IMR-90 (cell line): Measurements from ENCODE around the gene ALKBH3. TPM values are rescaled to one million over a fixed set of nuclear protein-coding genes. Genes with fewer than 3 reads are reported as not detected.
A peak's percentile ranks its signal among the peaks of the same experiment; 100 is the strongest.

Experiments
- ATAC-seq: fragments of 200-7000 bp; cut with Tn5 transposase; 2 replicates; pipeline ENCODE4 v1.9.1; 2020; ENCODE audit warnings: low read depth, mild to moderate bottlenecking, moderate library complexity
- BruUV-seq: library from RNA; stranded (reverse); fragments of 400-500 nt; replicated peaks from 2 replicates; lab custom pipeline; 2021; lab: Mats Ljungman, UMichigan
- CTCF ChIA-PET: fragments of 300-600 bp; formaldehyde crosslinking; extraction: SDS; loops from one replicate; lab custom pipeline; 2021; ENCODE audit warnings: antibody characterized with exemption; lab: Yijun Ruan, JAX
- POLR2A ChIA-PET: fragments of 300-600 bp; sonication (Branson Sonifier 250); formaldehyde crosslinking; loops from one replicate; lab custom pipeline; 2022; ENCODE audit warnings: antibody characterized with exemption; ENCODE audit not compliant: unreplicated experiment; lab: Charles Lee
- DNase-seq: peaks from one replicate; pipeline ENCODE4 v3.0.0; 2013
- H2AFZ ChIP-seq: replicated peaks from 2 replicates; pipeline ENCODE3; 2013; ENCODE audit warnings: low read length, mild to moderate bottlenecking; ENCODE audit not compliant: poor library complexity
- H2AK5ac ChIP-seq: 2 replicates; pipeline ENCODE4 v1.6.1; 2013; ENCODE audit warnings: low read depth, low read length, inconsistent platforms
- H2AK9ac ChIP-seq: replicated peaks from 2 replicates; pipeline ENCODE3; 2013; ENCODE audit warnings: mild to moderate bottlenecking, low read depth, low read length, moderate library complexity; ENCODE audit not compliant: poor library complexity
- H2BK120ac ChIP-seq: 2 replicates; pipeline ENCODE4 v1.6.1; 2013; ENCODE audit warnings: low read depth, low read length, inconsistent platforms
- H2BK15ac ChIP-seq: 3 replicates; pipeline ENCODE4 v1.6.1; 2013; ENCODE audit warnings: low read depth, low read length, inconsistent platforms
- H2BK20ac ChIP-seq: 2 replicates; pipeline ENCODE4 v1.6.1; 2013; ENCODE audit warnings: low read depth, mild to moderate bottlenecking, inconsistent platforms, low read length, moderate library complexity
- H2BK5ac ChIP-seq: 2 replicates; pipeline ENCODE4 v1.6.1; 2013; ENCODE audit warnings: mild to moderate bottlenecking, low read depth, low read length, inconsistent platforms; ENCODE audit not compliant: poor library complexity, severe bottlenecking
- H3K14ac ChIP-seq: replicated peaks from 2 replicates; pipeline ENCODE4 v1.6.1; 2013; ENCODE audit warnings: low read depth, low read length, inconsistent platforms
- H3K18ac ChIP-seq: 2 replicates; pipeline ENCODE4 v1.6.1; 2013; ENCODE audit warnings: low read depth, low read length, control low read depth
- H3K23ac ChIP-seq: 2 replicates; pipeline ENCODE4 v1.6.1; 2013; ENCODE audit warnings: low read depth, low read length, inconsistent platforms
- H3K27ac ChIP-seq: 2 replicates; pipeline ENCODE4 v1.5.1; 2013; ENCODE audit warnings: mild to moderate bottlenecking, control low read depth, low read length; ENCODE audit not compliant: insufficient read depth
- H3K27me3 ChIP-seq: 2 replicates; pipeline ENCODE4 v1.6.1; 2013; ENCODE audit warnings: low read length; ENCODE audit not compliant: control insufficient read depth, insufficient read depth
- H3K36me3 ChIP-seq: 2 replicates; pipeline ENCODE4 v1.6.1; 2013; ENCODE audit warnings: low read length, mixed read lengths; ENCODE audit not compliant: control insufficient read depth, insufficient read depth
- H3K4ac ChIP-seq: 2 replicates; pipeline ENCODE4 v1.6.1; 2013; ENCODE audit warnings: low read depth, low read length, inconsistent platforms
- H3K4me1 ChIP-seq: 2 replicates; pipeline ENCODE4 v1.6.1; 2013; ENCODE audit warnings: low read length, mixed read lengths; ENCODE audit not compliant: control insufficient read depth, insufficient read depth
- H3K4me2 ChIP-seq: 2 replicates; pipeline ENCODE4 v1.6.1; 2013; ENCODE audit warnings: low read depth, mild to moderate bottlenecking, control low read depth, low read length, moderate library complexity
- H3K4me3 ChIP-seq: 2 replicates; pipeline ENCODE4 v1.5.1; 2013; ENCODE audit warnings: low read depth, mild to moderate bottlenecking, control low read depth, low read length, moderate library complexity; ENCODE audit not compliant: insufficient read depth
- H3K56ac ChIP-seq: 2 replicates; pipeline ENCODE4 v1.6.1; 2013; ENCODE audit warnings: low read length, inconsistent platforms; ENCODE audit not compliant: insufficient read depth; ENCODE audit errors: extremely low read depth
- H3K79me1 ChIP-seq, 2 experiments: 2 replicates each; pipeline ENCODE4 v1.6.1; 2013; ENCODE audit warnings: low read length in 2 of 2, inconsistent platforms in 1 of 2, low read depth in 1 of 2
- H3K9ac ChIP-seq: 2 replicates; pipeline ENCODE4 v1.6.1; 2013; ENCODE audit warnings: low read depth, low read length, control low read depth
- H3K9me1 ChIP-seq: 2 replicates; pipeline ENCODE4 v1.6.1; 2013; ENCODE audit warnings: low read length, inconsistent platforms; ENCODE audit not compliant: insufficient read depth
- H3K9me3 ChIP-seq: 2 replicates; pipeline ENCODE4 v1.6.1; 2013; ENCODE audit warnings: low read length; ENCODE audit not compliant: control insufficient read depth, insufficient read depth
- H4K20me1 ChIP-seq: 2 replicates; pipeline ENCODE4 v1.6.1; 2013; ENCODE audit warnings: low read length, inconsistent platforms; ENCODE audit not compliant: insufficient read depth
- H4K5ac ChIP-seq: 2 replicates; pipeline ENCODE4 v1.6.1; 2013; ENCODE audit warnings: mild to moderate bottlenecking, low read depth, low read length, control low read depth
- H4K8ac ChIP-seq, 2 experiments: 2 replicates each; pipeline ENCODE4 v1.6.1; 2013; ENCODE audit warnings: low read depth in 2 of 2, low read length in 2 of 2, control low read depth in 1 of 2, inconsistent platforms in 1 of 2
- H4K91ac ChIP-seq: 2 replicates; pipeline ENCODE4 v1.6.1; 2013; ENCODE audit warnings: low read depth, low read length, inconsistent platforms; ENCODE audit not compliant: insufficient read depth
- CEBPB ChIP-seq: IDR thresholded peaks from 2 replicates; pipeline ENCODE4 v1.6.1; 2012; ENCODE audit warnings: low read depth, low read length, improper control_type of control experiment
- ELK1 ChIP-seq: fragments of 150-350 bp; IDR thresholded peaks from 2 replicates; pipeline ENCODE4 v1.6.1; 2016; ENCODE audit warnings: low read depth, mild to moderate bottlenecking, low read length, moderate library complexity, borderline replicate concordance
- MAFK ChIP-seq: IDR thresholded peaks from 2 replicates; pipeline ENCODE4 v1.6.1; 2012; ENCODE audit warnings: low read depth, low read length, improper control_type of control experiment
- MAZ ChIP-seq: IDR thresholded peaks from 2 replicates; pipeline ENCODE4 v1.6.1; 2012; ENCODE audit warnings: low read depth, mild to moderate bottlenecking, low read length, improper control_type of control experiment, moderate library complexity, borderline replicate concordance
- NFE2L2 ChIP-seq: fragments of 150-350 bp; IDR thresholded peaks from 2 replicates; pipeline ENCODE4 v1.6.1; 2016; ENCODE audit warnings: low read depth, mild to moderate bottlenecking, low read length
- RFX5 ChIP-seq: IDR thresholded peaks from 2 replicates; pipeline ENCODE4 v1.8.0; 2012; ENCODE audit warnings: low read depth, mild to moderate bottlenecking, low read length, moderate library complexity
- SMC3 ChIP-seq: fragments of 150-350 bp; IDR thresholded peaks from 2 replicates; pipeline ENCODE4 v1.6.1; 2016; ENCODE audit warnings: low read depth, mild to moderate bottlenecking, antibody characterized with exemption, low read length, moderate library complexity
- WGBS, 2 experiments: methylation state at CpG; one replicate each; pipeline versions ENCODE4 v1.1.5 to v1.1.7; 2013; ENCODE audit warnings: missing lambda C conversion rate in 2 of 2; ENCODE audit not compliant: insufficient read length in 1 of 2; ENCODE audit errors: extremely low coverage in 2 of 2; 5-methylcytosine and 5-hydroxymethylcytosine counted together
- dilution Hi-C: fragments of 300-500 bp; cut with HindIII; formaldehyde crosslinking; loops from one replicate; pipeline ENCODE4 v1.14.3; 2018; ENCODE audit warnings: low sequenced_read_pairs; ENCODE audit not compliant: unreplicated experiment
- in situ Hi-C: fragments of 300-500 bp; cut with MboI; formaldehyde crosslinking; loops from 3 replicates; pipeline ENCODE4 v1.14.3; 2019; ENCODE audit warnings: low sequenced_read_pairs, inconsistent platforms, mixed read lengths
- intact Hi-C: fragments of 100-400 bp; cut with micrococcal nuclease; formaldehyde crosslinking; loops from 2 replicates; pipeline ENCODE4 v1.10.0; 2022
- polyA plus RNA-seq, 3 experiments: library from polyadenylated mRNA; depleted of rRNA; stranded (reverse); fragments of >200 nt; gene quantifications; 2 replicates each; pipeline ENCODE4 v1.2.3, GENCODE V29; 2012; ENCODE audit warnings: low replicate concordance in 1 of 3
- total RNA-seq: library from RNA; depleted of rRNA; stranded (reverse); fragments of >200 nt; gene quantifications from 2 replicates; pipeline ENCODE4 v1.2.3, GENCODE V29; 2012
- TF ChIP-seq, protein P1 (sequence below): fragments of 150-350 bp; IDR thresholded peaks from 2 replicates; pipeline ENCODE4 v1.6.1; 2017; ENCODE audit warnings: mild to moderate bottlenecking, antibody characterized with exemption, low read length, low read depth

Gene ALKBH3
- total and polyA plus RNA-seq, 2 of the 4 experiments (the other 2 are of a cell fraction): 27.7 to 62.9 TPM

DNA sequence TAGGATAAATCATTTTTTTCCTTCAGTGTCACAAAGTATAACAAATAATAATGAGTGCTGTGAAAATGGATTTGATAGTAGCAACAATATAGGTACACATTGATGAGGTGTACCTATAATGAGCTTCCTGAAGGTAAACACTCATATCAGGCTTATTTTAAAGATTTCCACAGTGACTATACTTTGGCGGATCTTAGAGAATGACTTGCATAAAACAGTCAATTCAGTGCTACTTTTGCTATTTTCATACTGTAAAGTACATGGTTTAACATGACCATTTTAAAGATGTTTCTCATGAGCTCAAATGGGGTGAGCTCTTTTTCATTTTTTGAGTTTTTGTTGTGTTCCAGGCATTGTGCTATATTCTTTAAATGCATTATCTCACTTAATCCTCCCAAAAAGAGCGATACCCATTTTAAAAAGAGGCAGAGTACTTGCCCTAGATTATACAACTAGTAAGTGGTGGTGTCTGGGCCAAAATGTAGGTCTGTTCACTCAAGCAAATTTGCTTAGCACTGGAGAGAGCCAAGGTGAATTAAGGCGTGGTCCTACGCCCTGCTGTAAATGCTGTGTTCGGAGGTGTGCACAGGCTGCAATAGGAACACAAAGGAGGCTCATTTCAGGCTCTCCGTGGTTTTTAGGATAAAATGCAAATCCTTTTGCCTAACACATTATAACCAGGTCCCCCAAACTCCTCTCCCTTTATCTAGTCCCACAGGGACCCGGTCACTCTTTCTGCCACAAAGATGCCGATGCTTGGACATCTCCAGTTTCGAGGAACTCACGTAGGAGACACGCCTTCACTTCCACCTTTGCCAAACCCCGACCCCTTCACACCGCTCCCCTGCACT lies 617 bp upstream of the ALKBH3 start:
- no peak for TF ChIP-seq MAFK
- TF ChIP-seq NFE2L2: peak; percentile 53; the same call in 1 of the 2 replicates
- no peak for TF ChIP-seq RFX5
- TF ChIP-seq, protein P1, sequence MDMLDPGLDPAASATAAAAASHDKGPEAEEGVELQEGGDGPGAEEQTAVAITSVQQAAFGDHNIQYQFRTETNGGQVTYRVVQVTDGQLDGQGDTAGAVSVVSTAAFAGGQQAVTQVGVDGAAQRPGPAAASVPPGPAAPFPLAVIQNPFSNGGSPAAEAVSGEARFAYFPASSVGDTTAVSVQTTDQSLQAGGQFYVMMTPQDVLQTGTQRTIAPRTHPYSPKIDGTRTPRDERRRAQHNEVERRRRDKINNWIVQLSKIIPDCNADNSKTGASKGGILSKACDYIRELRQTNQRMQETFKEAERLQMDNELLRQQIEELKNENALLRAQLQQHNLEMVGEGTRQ: no peak
- no peak for TF ChIP-seq SMC3
- no peak for TF ChIP-seq CEBPB
- TF ChIP-seq ELK1: no peak
- no peak for TF ChIP-seq MAZ
- DNase-seq (no peak), ATAC-seq (no peak; the same call in 1 of the 2 replicates)
- no CpG with 5 or more reads among the region's 13 CpGs for WGBS, 2 experiments
- H3K9ac ChIP-seq: peak overlapping the region; percentile 56
- H3K27ac ChIP-seq: peak overlapping the region; percentile 28; the same call in 1 of the 2 replicates
- peak overlapping the region; percentile 18 for H2AK9ac ChIP-seq
- H2AK5ac ChIP-seq: no peak overlapping the region
- peak overlapping the region; percentile 98 for H4K5ac ChIP-seq
- H4K91ac ChIP-seq: peak overlapping the region; percentile 76
- intact Hi-C loops: no loop called here
- no peak overlapping the region for H3K56ac ChIP-seq
- H2BK15ac ChIP-seq: 0 out of 3 replicates have a peak overlapping the region, but pooled peaks have one; percentile 58
- no peaks in the 10 kb centered on the region; the same call in 1 of the 2 replicates for H3K9me1 ChIP-seq
- in situ Hi-C loops: no loop called here
- H3K79me1 ChIP-seq: peaks cover 15 to 20% of the 10 kb centered on the region in 2 experiments
- ChIA-PET POLR2A (no interaction called here), CTCF (interaction anchor here (0.5 kb wide), 1 partner anchor 473 kb away, joined by 3 read pairs; no protein-coding TSS in a partner anchor)
- peak overlapping the region; percentile 84 for H3K4me3 ChIP-seq
- peak overlapping the region; percentile 82 for H3K4ac ChIP-seq
- no peaks in the 10 kb centered on the region for H4K20me1 ChIP-seq
- H3K9me3 ChIP-seq: no peaks in the 10 kb centered on the region
- H3K4me2 ChIP-seq: peak overlapping the region; percentile 93
- BruUV-seq: no TSS peak
- peak overlapping the region; percentile 100 for H4K8ac ChIP-seq
- H3K18ac ChIP-seq: no peak overlapping the region
- no peaks in the 10 kb centered on the region; the same call in 1 of the 2 replicates for H3K27me3 ChIP-seq
- peaks cover 6% of the 10 kb centered on the region for H3K36me3 ChIP-seq
- dilution Hi-C loops: no loop called here
- peak overlapping the region; percentile 97 for H2AFZ ChIP-seq
- H2BK120ac ChIP-seq: peak overlapping the region; percentile 50; the same call in 1 of the 2 replicates
- H2BK20ac ChIP-seq: no peak overlapping the region
- 0 out of 2 replicates have a peak, but pooled peaks cover 2% of the 10 kb centered on the region for H3K4me1 ChIP-seq
- peak overlapping the region; percentile 92; the same call in 1 of the 2 replicates for H3K14ac ChIP-seq
- no peak overlapping the region for H3K23ac ChIP-seq
- no peak overlapping the region for H2BK5ac ChIP-seq
